ENCODE data around the gene PCGF3. TPM values are rescaled to one million over a fixed set of nuclear protein-coding genes. Genes with fewer than 3 reads are reported as not detected.

Gene PCGF3
- total and polyA plus RNA-seq, 3 experiments from 2014 or later = 4.8 to 26.1 (median 24.7) TPM

DNA sequence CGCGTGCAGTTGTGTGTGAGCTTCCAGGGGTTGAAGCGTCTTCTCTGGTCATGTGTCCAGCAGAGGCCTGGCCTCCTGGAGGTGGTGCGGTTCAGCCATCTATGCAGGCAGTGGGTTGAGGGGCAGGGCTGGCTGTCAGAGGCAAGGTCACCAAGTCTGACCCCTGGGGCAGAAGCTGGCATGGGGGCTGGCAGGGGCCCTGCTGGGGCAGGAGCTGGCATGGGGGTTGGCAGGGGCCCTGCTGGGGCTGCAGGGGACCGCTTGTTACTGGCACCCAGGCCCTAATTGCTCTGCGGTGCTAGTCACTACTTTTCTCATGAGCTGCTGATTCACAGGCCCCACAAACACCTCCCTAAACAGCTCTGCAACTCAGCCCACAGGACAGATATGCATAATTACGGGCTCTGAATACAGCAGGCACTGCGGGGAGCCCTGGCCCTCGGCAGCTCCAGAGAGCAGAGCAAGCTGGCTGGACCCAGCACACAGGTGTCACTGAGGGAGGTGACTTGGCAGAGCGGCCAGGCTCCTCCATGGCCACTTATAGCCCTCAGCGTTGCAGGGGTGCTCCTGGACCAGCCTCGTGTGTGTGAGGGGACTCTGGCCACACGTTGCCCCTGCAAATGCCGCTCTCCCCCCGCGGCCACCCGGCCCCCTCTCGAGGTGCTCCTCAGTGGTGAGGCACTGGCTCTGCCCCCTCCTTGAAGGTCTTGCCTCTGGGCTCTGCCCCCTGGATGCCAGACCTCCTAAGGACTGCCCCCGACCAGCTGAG is 87.6 kb downstream of the PCGF3 start:
- ChIA-PET CTCF (interaction anchor here (1.4 kb wide), 2 partner anchors 50 to 87 kb away, joined by 3 to 4 read pairs; no protein-coding TSS in a partner anchor), POLR2A (no interaction called here)
- H3K9me3 Mint-ChIP-seq = no peaks in the 10 kb centered on the region
- H3K36me3 Mint-ChIP-seq = no peaks in the 10 kb centered on the region
- peaks cover 20% of the 10 kb centered on the region for H3K4me1 ChIP-seq (ENCODE audit: insufficient read depth, low read length)
- H3K27me3 Mint-ChIP-seq = peaks cover 32 to 40% of the 10 kb centered on the region in 2 donors
- no peak for DNase-seq
- H3K9me3 ChIP-seq (ENCODE audit: low read length) = no peaks in the 10 kb centered on the region
- H3K4me3 Mint-ChIP-seq = peak overlapping the region; percentile 67 to 86 (median 78)
- H3K27ac ChIP-seq (ENCODE audit: low read depth, low read length) = no peak overlapping the region
- H3K4me3 ChIP-seq (ENCODE audit: low read length) = no peak overlapping the region
- peaks cover 16% of the 10 kb centered on the region for H3K27me3 ChIP-seq (ENCODE audit: insufficient read depth, low read length, poor library complexity, severe bottlenecking)
- peaks cover 9 to 32% (median 16%) of the 10 kb centered on the region in 3 donors for H3K4me1 Mint-ChIP-seq
- no peaks in the 10 kb centered on the region for H3K36me3 ChIP-seq (ENCODE audit: insufficient read depth, low read length)
- peak overlapping the region in 5 of 8 donors; percentile 23 to 79 (median 70) for H3K27ac Mint-ChIP-seq

DNA sequence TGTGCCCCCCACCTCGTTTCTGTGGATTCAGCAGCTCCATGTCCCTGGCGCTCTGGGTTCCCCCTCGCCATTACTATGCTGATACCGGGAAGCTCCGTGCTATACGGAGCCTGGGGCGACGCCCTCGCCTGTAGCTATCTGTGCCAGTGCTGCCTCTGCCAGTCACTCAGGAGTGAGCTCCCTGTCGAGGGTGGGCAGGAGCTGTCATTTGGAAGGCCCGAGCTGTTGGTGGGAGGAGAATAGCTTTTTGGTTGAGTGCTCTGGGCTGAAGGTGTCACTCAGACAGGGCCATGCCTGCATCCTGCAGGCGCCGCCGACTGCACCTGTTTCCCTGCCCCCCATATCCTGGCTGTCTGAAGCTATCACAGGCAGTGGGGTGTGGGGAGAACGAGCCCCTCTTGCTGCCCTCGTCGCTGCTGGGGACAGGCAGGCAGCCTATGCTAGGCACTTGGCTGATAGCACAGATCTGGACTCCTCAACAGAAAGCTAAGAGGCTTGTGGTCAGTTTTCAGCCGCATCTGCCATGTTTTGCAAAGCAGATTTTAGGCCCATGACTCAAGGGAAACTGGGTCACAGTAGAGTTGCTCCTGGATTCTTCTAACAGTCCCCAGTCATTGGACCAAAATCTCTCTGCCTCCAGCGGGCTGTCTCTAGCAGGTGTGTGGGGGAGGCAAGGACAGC is 88.4 kb downstream of the PCGF3 start:
- Histone ChIP-seq H3K9me3 (ENCODE audit: low read length) (no peaks in the 10 kb centered on the region), H3K4me1 (ENCODE audit: insufficient read depth, low read length) (peaks cover 22% of the 10 kb centered on the region), H3K4me3 (ENCODE audit: low read length) (no peak overlapping the region), H3K36me3 (ENCODE audit: insufficient read depth, low read length) (no peaks in the 10 kb centered on the region), H3K27me3 (ENCODE audit: insufficient read depth, low read length, poor library complexity, severe bottlenecking) (peaks cover 16% of the 10 kb centered on the region), H3K27ac (ENCODE audit: low read depth, low read length) (no peak overlapping the region)
- ChIA-PET POLR2A (no interaction called here), CTCF (interaction anchor here (1.4 kb wide), 2 partner anchors 51 to 87 kb away, joined by 3 to 4 read pairs; no protein-coding TSS in a partner anchor)
- Mint-ChIP-seq H3K36me3 (no peaks in the 10 kb centered on the region), H3K27me3 (peaks cover 34 to 36% of the 10 kb centered on the region in 2 donors), H3K4me1 (peaks cover 17 to 40% (median 23%) of the 10 kb centered on the region in 3 donors), H3K27ac (peak overlapping the region in 2 of 8 donors; percentile 35 to 38), H3K9me3 (no peaks in the 10 kb centered on the region), H3K4me3 (peak overlapping the region in 5 of 7 donors; percentile 16 to 61 (median 41))
- peak in 1 of 5 donors; percentile 31 for DNase-seq

DNA sequence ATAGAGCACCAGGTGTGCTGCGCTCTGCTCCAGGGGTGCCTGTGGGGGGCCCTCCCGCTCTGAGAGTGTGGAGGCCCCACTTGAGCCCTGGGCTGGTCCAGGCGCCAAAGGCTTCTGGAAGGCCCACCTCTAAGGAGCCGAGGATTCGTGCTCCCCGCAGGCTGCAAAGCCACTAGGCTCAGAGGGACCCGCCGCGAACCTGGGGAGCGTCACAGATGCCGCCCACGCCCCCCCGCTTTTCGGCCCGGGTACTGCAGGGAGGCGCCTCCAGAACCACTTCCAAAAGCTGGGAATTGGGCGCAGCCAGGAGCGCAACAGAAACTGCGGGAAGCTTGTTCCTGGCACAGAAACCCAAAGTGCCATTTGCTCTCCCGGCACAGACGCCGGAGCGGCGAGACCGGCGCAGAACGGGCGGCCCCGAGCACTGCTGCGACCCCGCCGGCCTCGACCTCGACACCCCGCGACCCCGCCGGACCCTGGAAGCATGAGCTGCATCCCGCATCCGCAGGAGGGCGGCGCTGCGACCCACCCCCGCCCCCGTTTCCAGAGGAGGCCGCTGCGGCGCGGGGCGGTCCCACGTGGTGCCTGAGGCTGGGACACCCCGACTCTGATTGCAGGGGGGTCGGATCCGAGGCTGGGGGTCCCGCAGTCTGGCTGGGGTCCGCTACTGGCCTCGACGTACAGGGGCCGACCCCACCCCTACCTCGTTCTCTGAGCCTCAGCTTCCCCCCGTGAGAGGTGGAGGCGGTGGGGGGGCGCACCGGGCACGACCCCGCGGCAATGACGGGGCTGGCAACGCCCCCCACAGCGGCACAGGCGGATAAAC is 89.5 kb downstream of the PCGF3 start:
- peaks cover 24 to 49% (median 31%) of the 10 kb centered on the region in 3 donors for H3K4me1 Mint-ChIP-seq
- H3K27ac Mint-ChIP-seq = peak overlapping the region in 1 of 8 donors; percentile 24
- H3K9me3 Mint-ChIP-seq = no peaks in the 10 kb centered on the region
- H3K4me3 Mint-ChIP-seq = peak overlapping the region in 5 of 7 donors; percentile 29 to 60 (median 54)
- H3K4me1 ChIP-seq (ENCODE audit: insufficient read depth, low read length) = peaks cover 25% of the 10 kb centered on the region
- POLR2A ChIA-PET = no interaction called here
- H3K9me3 ChIP-seq (ENCODE audit: low read length) = no peaks in the 10 kb centered on the region
- peaks cover 35 to 36% of the 10 kb centered on the region in 2 donors for H3K27me3 Mint-ChIP-seq
- H3K4me3 ChIP-seq (ENCODE audit: low read length) = no peak overlapping the region
- no peak for DNase-seq
- CTCF ChIA-PET = interaction anchor here (1.4 kb wide), 1 partner anchor 52 kb away, joined by 4 read pairs; no protein-coding TSS in a partner anchor
- H3K27me3 ChIP-seq (ENCODE audit: insufficient read depth, low read length, poor library complexity, severe bottlenecking) = peaks cover 16% of the 10 kb centered on the region
- H3K36me3 ChIP-seq (ENCODE audit: insufficient read depth, low read length) = no peaks in the 10 kb centered on the region
- no peaks in the 10 kb centered on the region for H3K36me3 Mint-ChIP-seq
- H3K27ac ChIP-seq (ENCODE audit: low read depth, low read length) = no peak overlapping the region

DNA sequence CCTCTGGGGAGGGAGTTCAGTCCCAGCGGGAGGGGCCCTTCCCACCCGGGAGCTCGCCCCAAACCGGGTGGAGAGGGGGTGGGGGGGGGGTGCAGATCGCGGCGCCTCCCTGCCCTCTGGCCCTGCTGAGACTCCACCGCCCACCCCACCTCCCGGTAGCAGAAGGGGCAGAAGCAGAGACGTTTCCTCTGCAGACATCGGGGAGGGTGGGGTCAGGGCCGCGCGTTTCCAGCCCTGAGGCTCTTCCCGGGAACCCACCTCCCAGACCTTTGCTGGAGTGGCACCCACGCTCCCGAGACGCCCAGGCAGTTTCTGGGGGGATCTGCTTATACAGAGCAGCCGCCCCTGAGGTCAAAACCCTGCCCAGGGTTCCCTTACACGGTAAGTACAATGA is 90.1 kb downstream of the PCGF3 start:
- Mint-ChIP-seq H3K36me3 (no peaks in the 10 kb centered on the region), H3K9me3 (no peaks in the 10 kb centered on the region), H3K27me3 (peaks cover 31 to 34% of the 10 kb centered on the region in 2 donors), H3K27ac (peak overlapping the region in 1 of 8 donors; percentile 60), H3K4me3 (peak overlapping the region in 2 of 7 donors; percentile 19 to 28), H3K4me1 (peaks cover 25 to 47% (median 31%) of the 10 kb centered on the region in 3 donors)
- POLR2A ChIA-PET = no interaction called here
- no peaks in the 10 kb centered on the region for H3K9me3 ChIP-seq (ENCODE audit: low read length)
- H3K4me3 ChIP-seq (ENCODE audit: low read length) = no peak overlapping the region
- peak in 1 of 5 donors; percentile 27 for DNase-seq
- peaks cover 25% of the 10 kb centered on the region for H3K4me1 ChIP-seq (ENCODE audit: insufficient read depth, low read length)
- peaks cover 16% of the 10 kb centered on the region for H3K27me3 ChIP-seq (ENCODE audit: insufficient read depth, low read length, poor library complexity, severe bottlenecking)
- no peaks in the 10 kb centered on the region for H3K36me3 ChIP-seq (ENCODE audit: insufficient read depth, low read length)
- no peak overlapping the region for H3K27ac ChIP-seq (ENCODE audit: low read depth, low read length)
- CTCF ChIA-PET = no interaction called here

DNA sequence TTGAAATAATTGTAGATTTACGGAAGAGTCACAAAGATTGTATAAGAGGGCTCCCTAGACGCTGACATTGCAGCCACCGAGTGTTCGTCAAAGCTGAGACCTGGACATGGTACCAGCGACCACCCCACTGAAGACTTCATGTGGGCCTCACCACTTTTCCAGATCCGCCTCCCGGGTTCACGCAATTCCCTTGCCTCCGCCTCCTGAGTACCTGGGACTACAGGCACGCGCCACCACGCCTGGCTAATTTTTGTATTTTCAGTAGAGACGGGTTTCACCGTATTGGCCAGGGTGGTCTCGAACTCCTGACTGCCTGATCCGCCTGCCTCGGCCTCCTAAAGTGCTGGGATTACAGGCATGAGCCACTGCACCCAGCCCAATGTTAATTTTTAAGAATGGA is 90.6 kb downstream of the PCGF3 start:
- H3K9me3 ChIP-seq (ENCODE audit: low read length) = no peaks in the 10 kb centered on the region
- H3K4me1 ChIP-seq (ENCODE audit: insufficient read depth, low read length) = peaks cover 25% of the 10 kb centered on the region
- Mint-ChIP-seq H3K4me1 (peaks cover 25 to 47% (median 31%) of the 10 kb centered on the region in 3 donors), H3K9me3 (no peaks in the 10 kb centered on the region), H3K36me3 (no peaks in the 10 kb centered on the region), H3K4me3 (peak overlapping the region in 1 of 7 donors; percentile 28), H3K27ac (no peak overlapping the region), H3K27me3 (peaks cover 32 to 33% of the 10 kb centered on the region in 2 donors)
- H3K36me3 ChIP-seq (ENCODE audit: insufficient read depth, low read length) = no peaks in the 10 kb centered on the region
- H3K27me3 ChIP-seq (ENCODE audit: insufficient read depth, low read length, poor library complexity, severe bottlenecking) = peaks cover 16% of the 10 kb centered on the region
- POLR2A ChIA-PET = no interaction called here
- H3K27ac ChIP-seq (ENCODE audit: low read depth, low read length) = no peak overlapping the region
- DNase-seq = peak in 1 of 5 donors; percentile 16
- H3K4me3 ChIP-seq (ENCODE audit: low read length) = no peak overlapping the region
- CTCF ChIA-PET = no interaction called here

DNA sequence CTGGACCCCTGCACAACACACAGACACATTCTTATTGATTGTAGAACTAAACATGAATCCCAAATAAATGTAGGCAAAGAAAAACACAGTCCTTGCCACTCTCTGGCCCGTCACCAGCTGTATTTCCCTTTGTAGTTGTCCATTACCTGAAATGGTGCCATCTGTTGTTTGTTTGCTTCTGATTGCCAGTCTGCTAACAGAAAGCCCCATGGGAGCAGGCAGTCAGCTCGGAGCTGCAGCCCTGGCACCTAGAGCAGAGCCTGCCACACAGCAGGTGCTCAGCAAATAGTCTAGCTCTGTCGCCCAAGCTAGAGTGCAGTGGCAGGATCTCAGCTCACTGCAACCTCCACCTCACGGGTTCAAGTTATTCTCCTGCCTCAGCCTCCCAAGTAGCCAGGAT is 91.4 kb downstream of the PCGF3 start:
- ChIA-PET CTCF (interaction anchor here (0.7 kb wide), 1 partner anchor 16 kb away, joined by 3 read pairs; no protein-coding TSS in a partner anchor), POLR2A (no interaction called here)
- Mint-ChIP-seq H3K4me3 (peak overlapping the region in 1 of 7 donors; percentile 32), H3K27ac (peak overlapping the region in 1 of 8 donors; percentile 6), H3K9me3 (no peaks in the 10 kb centered on the region), H3K4me1 (peaks cover 25 to 47% (median 31%) of the 10 kb centered on the region in 3 donors), H3K27me3 (peaks cover 32 to 33% of the 10 kb centered on the region in 2 donors), H3K36me3 (no peaks in the 10 kb centered on the region)
- Histone ChIP-seq H3K4me1 (ENCODE audit: insufficient read depth, low read length) (peaks cover 25% of the 10 kb centered on the region), H3K36me3 (ENCODE audit: insufficient read depth, low read length) (no peaks in the 10 kb centered on the region), H3K27me3 (ENCODE audit: insufficient read depth, low read length, poor library complexity, severe bottlenecking) (peaks cover 16% of the 10 kb centered on the region), H3K27ac (ENCODE audit: low read depth, low read length) (no peak overlapping the region), H3K9me3 (ENCODE audit: low read length) (no peaks in the 10 kb centered on the region), H3K4me3 (ENCODE audit: low read length) (no peak overlapping the region)
- DNase-seq = peak in 1 of 5 donors; percentile 10

DNA sequence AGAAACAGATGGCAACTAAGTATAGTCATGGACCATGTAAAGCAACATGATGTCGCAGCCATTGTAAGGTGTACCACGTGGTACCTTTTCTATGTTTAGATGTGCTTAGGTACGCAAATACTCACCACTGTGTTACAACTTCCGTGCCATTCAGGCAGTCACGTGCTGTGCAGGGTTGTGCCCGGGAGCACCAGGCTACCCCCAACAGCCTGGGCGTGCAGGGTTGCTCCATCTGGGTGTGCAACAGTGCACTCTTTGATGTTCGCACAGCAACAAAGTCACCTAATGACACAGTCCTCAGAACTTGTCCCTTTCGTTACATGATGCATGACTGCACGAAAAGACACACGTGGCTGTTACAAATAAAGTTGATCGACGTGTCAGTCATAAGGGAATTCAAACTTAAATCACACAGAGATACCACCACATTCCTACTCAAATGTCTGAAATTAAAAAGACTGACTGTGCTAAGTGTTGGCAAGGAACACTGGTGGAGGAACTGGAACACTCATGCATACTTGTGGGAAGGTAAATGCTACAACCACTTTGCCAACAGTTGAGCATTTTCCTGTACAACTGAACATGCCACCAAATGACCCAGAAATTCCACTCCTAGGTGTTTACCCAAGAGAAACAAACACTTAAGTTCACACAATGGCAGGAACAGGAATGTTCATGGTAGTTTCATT is 95.9 kb downstream of the PCGF3 start:
- H3K4me3 ChIP-seq (ENCODE audit: low read length) = no peak overlapping the region
- H3K27ac ChIP-seq (ENCODE audit: low read depth, low read length) = no peak overlapping the region
- H3K27me3 ChIP-seq (ENCODE audit: insufficient read depth, low read length, poor library complexity, severe bottlenecking) = no peaks in the 10 kb centered on the region
- Mint-ChIP-seq H3K4me3 (no peak overlapping the region), H3K27me3 (peaks cover 8 to 31% of the 10 kb centered on the region in 2 donors), H3K36me3 (no peaks in the 10 kb centered on the region), H3K4me1 (peaks cover 16 to 20% (median 17%) of the 10 kb centered on the region in 3 donors), H3K27ac (no peak overlapping the region), H3K9me3 (peaks cover 0 to 1% (median 0%) of the 10 kb centered on the region in 5 donors)
- no peaks in the 10 kb centered on the region for H3K9me3 ChIP-seq (ENCODE audit: low read length)
- ChIA-PET CTCF (no interaction called here), POLR2A (no interaction called here)
- peaks cover 5% of the 10 kb centered on the region for H3K4me1 ChIP-seq (ENCODE audit: insufficient read depth, low read length)
- no peaks in the 10 kb centered on the region for H3K36me3 ChIP-seq (ENCODE audit: insufficient read depth, low read length)
- no peak for DNase-seq

All from CD8-positive, alpha-beta memory T cell (primary cell).